Lower leg skin (tissue), 4 donors: ENCODE data around the gene RNH1. TPM values are rescaled to one million over a fixed set of nuclear protein-coding genes. Genes with fewer than 3 reads are reported as not detected.

Experiments used
- DNase-seq, 2 donors: peaks; one replicate each; pipeline ENCODE4 v3.0.0-alpha.2; 2019; ENCODE audit warnings: low spot score in 2 of 2
- H3K4me3 ChIP-seq: fragments of 200-600 bp; sonication (generic); 2 replicates; pipeline ENCODE4 v1.5.1; 2017; ENCODE audit warnings: mild to moderate bottlenecking, low read depth; ENCODE audit not compliant: poor library complexity, severe bottlenecking
- POLR2A ChIP-seq, 2 donors: fragments of 450-650 bp; IDR thresholded peaks; one replicate each; pipeline ENCODE4 v1.6.1; 2016 to 2017; ENCODE audit warnings: antibody characterized with exemption in 2 of 2, mild to moderate bottlenecking in 1 of 2, moderate library complexity in 1 of 2
- WGBS, 2 donors: methylation state at CpG; one replicate each; pipeline ENCODE4 v1.1.5; 2018; 5-methylcytosine and 5-hydroxymethylcytosine counted together
- intact Hi-C: fragments of 100-400 bp; cut with DNase I; formaldehyde crosslinking; loops from one replicate; pipeline ENCODE4 v1.15.0; 2023; ENCODE audit warnings: low total_unique reads
- total RNA-seq, 4 donors: library from RNA; depleted of rRNA; stranded (reverse); fragments of >200 nt; gene quantifications; one replicate each; pipeline ENCODE4 v1.1.0, GENCODE V29; 2016
- TF ChIP-seq, protein P1 (sequence below), 3 donors: fragments of 450-650 bp; IDR thresholded peaks; one replicate each; pipeline ENCODE4 v1.5.1; 2016; ENCODE audit warnings: antibody characterized with exemption in 3 of 3, mild to moderate bottlenecking in 3 of 3, moderate library complexity in 2 of 3

RNH1 gene
- total RNA-seq, 4 donors from 2014 or later: 419 to 465 (median 446) TPM

- intact Hi-C loops: no loop called here
- WGBS, 2 donors: 83 to 84% methylated on average over 23 of the region's 23 CpGs
- no peak for DNase-seq
- H3K4me3 ChIP-seq: no peak overlapping the region
- TF ChIP-seq POLR2A (IDR thresholded peaks at IDR 0.05): no peak
- TF ChIP-seq, protein P1, sequence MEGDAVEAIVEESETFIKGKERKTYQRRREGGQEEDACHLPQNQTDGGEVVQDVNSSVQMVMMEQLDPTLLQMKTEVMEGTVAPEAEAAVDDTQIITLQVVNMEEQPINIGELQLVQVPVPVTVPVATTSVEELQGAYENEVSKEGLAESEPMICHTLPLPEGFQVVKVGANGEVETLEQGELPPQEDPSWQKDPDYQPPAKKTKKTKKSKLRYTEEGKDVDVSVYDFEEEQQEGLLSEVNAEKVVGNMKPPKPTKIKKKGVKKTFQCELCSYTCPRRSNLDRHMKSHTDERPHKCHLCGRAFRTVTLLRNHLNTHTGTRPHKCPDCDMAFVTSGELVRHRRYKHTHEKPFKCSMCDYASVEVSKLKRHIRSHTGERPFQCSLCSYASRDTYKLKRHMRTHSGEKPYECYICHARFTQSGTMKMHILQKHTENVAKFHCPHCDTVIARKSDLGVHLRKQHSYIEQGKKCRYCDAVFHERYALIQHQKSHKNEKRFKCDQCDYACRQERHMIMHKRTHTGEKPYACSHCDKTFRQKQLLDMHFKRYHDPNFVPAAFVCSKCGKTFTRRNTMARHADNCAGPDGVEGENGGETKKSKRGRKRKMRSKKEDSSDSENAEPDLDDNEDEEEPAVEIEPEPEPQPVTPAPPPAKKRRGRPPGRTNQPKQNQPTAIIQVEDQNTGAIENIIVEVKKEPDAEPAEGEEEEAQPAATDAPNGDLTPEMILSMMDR (IDR thresholded peaks at IDR 0.05): no peak
Measured at GRCh38 chr11:455566-456147, 51.4 kb downstream of the RNH1 start.

- WGBS, 2 donors: 69 to 85% methylated on average over 13 of the region's 14 CpGs
Measured at GRCh38 chr11:454801-455565, 52.1 kb downstream of the RNH1 start.

GRCh38 chr11:454043-454442, 53.0 kb downstream of the RNH1 start:
- TF ChIP-seq, protein P1 (IDR thresholded peaks at IDR 0.05): no peak
- no peak for TF ChIP-seq POLR2A (IDR thresholded peaks at IDR 0.05)
- WGBS, 2 donors: 90 to 92% methylated on average over 9 of the region's 9 CpGs
- intact Hi-C loops: no loop called here
- no peak for DNase-seq
- H3K4me3 ChIP-seq: no peak overlapping the region

More at GRCh38 chr11:454801-455565, 52.1 kb downstream of the RNH1 start:
- intact Hi-C loops: no loop called here
- H3K4me3 ChIP-seq: no peak overlapping the region
- DNase-seq: no peak
- TF ChIP-seq POLR2A (IDR thresholded peaks at IDR 0.05): no peak
- TF ChIP-seq, protein P1 (IDR thresholded peaks at IDR 0.05): no peak

DNA sequence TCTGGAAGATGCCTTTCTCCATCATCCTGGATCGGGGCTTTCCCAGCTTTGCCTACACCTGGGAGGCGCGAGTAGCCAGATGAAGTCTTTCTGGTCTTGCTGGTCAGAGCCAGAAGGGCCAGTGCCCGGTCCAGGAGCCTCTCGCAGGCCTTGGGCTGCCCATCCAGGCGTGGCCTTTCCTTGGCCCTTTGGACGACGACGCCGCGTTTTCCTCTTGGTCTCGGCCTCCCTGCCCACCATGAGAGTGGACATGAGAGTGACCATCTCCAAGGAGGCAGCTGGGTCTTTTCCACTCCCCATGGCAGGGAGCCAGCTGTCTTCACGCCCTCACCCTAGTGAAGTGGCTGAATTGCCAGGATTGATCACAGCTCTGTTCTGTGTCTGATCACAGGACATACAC, 53.5 kb downstream of the RNH1 start:
- TF ChIP-seq, protein P1 (IDR thresholded peaks at IDR 0.05): no peak
- no peak for TF ChIP-seq POLR2A (IDR thresholded peaks at IDR 0.05)
- no peak for DNase-seq
- WGBS, 2 donors: 92 to 94% methylated on average over 12 to 13 of the region's 13 CpGs
- intact Hi-C loops: no loop called here
- no peak overlapping the region for H3K4me3 ChIP-seq

- DNase-seq: no peak
- 86 to 91% methylated on average over 19 of the region's 19 CpGs for WGBS, 2 donors
- H3K4me3 ChIP-seq: no peak overlapping the region
- TF ChIP-seq POLR2A (IDR thresholded peaks at IDR 0.05): no peak
- TF ChIP-seq, protein P1 (IDR thresholded peaks at IDR 0.05): no peak
- intact Hi-C loops: no loop called here
Measured at GRCh38 chr11:452916-453527, 54.0 kb downstream of the RNH1 start.
